Measurements from ENCODE around the gene CTSC. TPM values are rescaled to one million over a fixed set of nuclear protein-coding genes. Genes with fewer than 3 reads are reported as not detected.

Gene CTSC
- total and polyA plus RNA-seq, 9 of the 15 experiments (the other 6 are each of a cell fraction or from before 2014, with no cell fraction given) = 113 to 403 (median 187) TPM

- TF ChIP-seq ARID3A (IDR thresholded peaks at IDR 0.05; ENCODE audit: borderline replicate concordance, low read depth, low read length) = 0 out of 2 replicates have a peak, but pooled peaks have one; percentile 37
- TF ChIP-seq NBN (IDR thresholded peaks at IDR 0.05; ENCODE audit: low read depth) = no peak
- TF ChIP-seq RB1 (IDR thresholded peaks at IDR 0.05; ENCODE audit: low read depth) = no peak
- no peak for TF ChIP-seq TEAD1 (CRISPR knock-in tag; IDR thresholded peaks at IDR 0.05)
- no peak for TF ChIP-seq HDAC6 (IDR thresholded peaks at IDR 0.05; ENCODE audit: low read depth, low read length)
- no peak for TF ChIP-seq SP2 (IDR thresholded peaks at IDR 0.05; ENCODE audit: extremely low read depth, low read depth, low read length, poor library complexity, severe bottlenecking)
- TF ChIP-seq ELK1 (CRISPR knock-in tag; IDR thresholded peaks at IDR 0.05) = no peak
- no peak for TF ChIP-seq SAP30 (IDR thresholded peaks at IDR 0.05; ENCODE audit: borderline replicate concordance, insufficient read depth, low read depth, low read length, poor library complexity, severe bottlenecking)
- TF ChIP-seq SNAPC5 (CRISPR knock-in tag; IDR thresholded peaks at IDR 0.05) = no peak
- TF ChIP-seq ZSCAN32 (CRISPR knock-in tag; IDR thresholded peaks at IDR 0.05) = no peak
- TF ChIP-seq SRSF9 (IDR thresholded peaks at IDR 0.05; ENCODE audit: borderline replicate concordance, low read depth, low read length) = no peak
- TF ChIP-seq FOXA3 (CRISPR knock-in tag; conservative IDR thresholded peaks at IDR 0.05 in 1 of 2, IDR thresholded peaks at IDR 0.05 in 1 of 2) = no peak
- no peak for TF ChIP-seq ETS2 (tag; IDR thresholded peaks at IDR 0.05; ENCODE audit: borderline replicate concordance, poor library complexity, severe bottlenecking)
- TF ChIP-seq ATF3 (IDR thresholded peaks at IDR 0.05) = no peak
- no peak for TF ChIP-seq ATF3 (CRISPR knock-in tag; conservative IDR thresholded peaks at IDR 0.05)
- no peak for TF ChIP-seq SRSF3 (IDR thresholded peaks at IDR 0.05; ENCODE audit: insufficient read depth, low read length)
- TF ChIP-seq CXXC5 (CRISPR knock-in tag; IDR thresholded peaks at IDR 0.05) = peak; percentile 65
- TF ChIP-seq NKRF (IDR thresholded peaks at IDR 0.05; ENCODE audit: borderline replicate concordance) = no peak
- TF ChIP-seq TCFL5 (CRISPR knock-in tag; conservative IDR thresholded peaks at IDR 0.05) = no peak
- TF ChIP-seq CBX2 (IDR thresholded peaks at IDR 0.05; ENCODE audit: insufficient read depth, low read length, poor library complexity, severe bottlenecking) = no peak
- no peak for TF ChIP-seq ZKSCAN8 (CRISPR knock-in tag; IDR thresholded peaks at IDR 0.05)
- TF ChIP-seq DACH1 (IDR thresholded peaks at IDR 0.05; ENCODE audit: partially characterized antibody) = no peak
- TF ChIP-seq ZNF780A (CRISPR knock-in tag; IDR thresholded peaks at IDR 0.05) = no peak
Observed at GRCh38 chr11:88359541-88359940, 22.0 kb upstream of the CTSC start (continued).

All from K562 (cell line).